Ascending aorta (tissue), 2 donors: ENCODE data around the gene ENAH. TPM values are rescaled to one million over a fixed set of nuclear protein-coding genes. Genes with fewer than 3 reads are reported as not detected.
"Not testable (repeated sequence)": the region's sequence is repeated elsewhere in the genome, so short reads cannot be mapped to it uniquely, and the experiment has no call there.

Experiments used
- DNase-seq, 2 donors: peaks; one replicate each; pipeline ENCODE4 v3.0.0-alpha.2; 2019; ENCODE audit warnings: low spot score in 2 of 2
- H3K27ac ChIP-seq, 2 donors: fragments of 200-600 bp; sonication (generic); one replicate each; pipeline ENCODE4 v1.5.1; 2016 to 2017; ENCODE audit warnings: mild to moderate bottlenecking in 1 of 2
- H3K27me3 ChIP-seq: fragments of 200-600 bp; sonication (generic); one replicate; pipeline ENCODE4 v1.5.1; 2017
- H3K36me3 ChIP-seq, 2 donors: fragments of 200-600 bp; sonication (generic); one replicate each; pipeline ENCODE4 v1.5.1; 2016
- H3K4me1 ChIP-seq, 2 donors: fragments of 200-600 bp; sonication (generic); one replicate each; pipeline ENCODE4 v1.5.1; 2016 to 2017; ENCODE audit warnings: mild to moderate bottlenecking in 1 of 2
- H3K4me3 ChIP-seq, 2 donors: fragments of 200-600 bp; sonication (generic); one replicate each; pipeline ENCODE4 v1.5.1; 2016 to 2017; ENCODE audit warnings: mild to moderate bottlenecking in 1 of 2
- H3K9me3 ChIP-seq, 2 donors: fragments of 200-600 bp; sonication (generic); one replicate each; pipeline ENCODE4 v1.5.1; 2016
- intact Hi-C: fragments of 100-400 bp; cut with DNase I; formaldehyde crosslinking; loops from one replicate; pipeline ENCODE4 v1.15.1; 2023
- total RNA-seq: library from RNA; depleted of rRNA; stranded (reverse); fragments of >200 nt; gene quantifications from one replicate; pipeline ENCODE4 v1.1.0, GENCODE V29; 2016
- TF ChIP-seq, protein P1 (sequence below), 3 experiments: fragments of 200-600 bp in 2 of 3; fragments of 450-650 bp in 1 of 3; sonication (generic) in 2 of 3; IDR thresholded peaks; one replicate each; pipeline ENCODE4 v1.5.1; 2016 to 2019; ENCODE audit warnings: antibody characterized with exemption in 3 of 3, mild to moderate bottlenecking in 1 of 3, moderate library complexity in 1 of 3

ENAH gene
- total RNA-seq, 1 donor from 2014 or later = 103 TPM

GRCh38 chr1:225517697-225518096 lies 135.2 kb downstream of the ENAH start:
- H3K27ac ChIP-seq = peak overlapping the region; percentile 70 to 82
- DNase-seq = no peak
- TF ChIP-seq, protein P1, sequence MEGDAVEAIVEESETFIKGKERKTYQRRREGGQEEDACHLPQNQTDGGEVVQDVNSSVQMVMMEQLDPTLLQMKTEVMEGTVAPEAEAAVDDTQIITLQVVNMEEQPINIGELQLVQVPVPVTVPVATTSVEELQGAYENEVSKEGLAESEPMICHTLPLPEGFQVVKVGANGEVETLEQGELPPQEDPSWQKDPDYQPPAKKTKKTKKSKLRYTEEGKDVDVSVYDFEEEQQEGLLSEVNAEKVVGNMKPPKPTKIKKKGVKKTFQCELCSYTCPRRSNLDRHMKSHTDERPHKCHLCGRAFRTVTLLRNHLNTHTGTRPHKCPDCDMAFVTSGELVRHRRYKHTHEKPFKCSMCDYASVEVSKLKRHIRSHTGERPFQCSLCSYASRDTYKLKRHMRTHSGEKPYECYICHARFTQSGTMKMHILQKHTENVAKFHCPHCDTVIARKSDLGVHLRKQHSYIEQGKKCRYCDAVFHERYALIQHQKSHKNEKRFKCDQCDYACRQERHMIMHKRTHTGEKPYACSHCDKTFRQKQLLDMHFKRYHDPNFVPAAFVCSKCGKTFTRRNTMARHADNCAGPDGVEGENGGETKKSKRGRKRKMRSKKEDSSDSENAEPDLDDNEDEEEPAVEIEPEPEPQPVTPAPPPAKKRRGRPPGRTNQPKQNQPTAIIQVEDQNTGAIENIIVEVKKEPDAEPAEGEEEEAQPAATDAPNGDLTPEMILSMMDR (IDR thresholded peaks at IDR 0.05) = no peak
- intact Hi-C loops = no loop called here
- H3K9me3 ChIP-seq = no peaks in the 10 kb centered on the region
- H3K36me3 ChIP-seq = peaks cover 3 to 15% of the 10 kb centered on the region in 2 donors
- no peaks in the 10 kb centered on the region for H3K27me3 ChIP-seq
- H3K4me3 ChIP-seq = no peak overlapping the region
- H3K4me1 ChIP-seq = peaks cover 0 to 7% of the 10 kb centered on the region in 2 donors

- intact Hi-C loops = no loop called here
- peak overlapping the region; percentile 70 to 82 for H3K27ac ChIP-seq
- H3K36me3 ChIP-seq = peaks cover 5 to 19% of the 10 kb centered on the region in 2 donors
- peaks cover 0 to 7% of the 10 kb centered on the region in 2 donors for H3K4me1 ChIP-seq
- no peak overlapping the region for H3K4me3 ChIP-seq
- no peak for DNase-seq
- TF ChIP-seq, protein P1 (IDR thresholded peaks at IDR 0.05) = no peak
- no peaks in the 10 kb centered on the region for H3K9me3 ChIP-seq
- no peaks in the 10 kb centered on the region for H3K27me3 ChIP-seq
Observed at GRCh38 chr1:225517221-225517620, 135.7 kb downstream of the ENAH start.

DNA sequence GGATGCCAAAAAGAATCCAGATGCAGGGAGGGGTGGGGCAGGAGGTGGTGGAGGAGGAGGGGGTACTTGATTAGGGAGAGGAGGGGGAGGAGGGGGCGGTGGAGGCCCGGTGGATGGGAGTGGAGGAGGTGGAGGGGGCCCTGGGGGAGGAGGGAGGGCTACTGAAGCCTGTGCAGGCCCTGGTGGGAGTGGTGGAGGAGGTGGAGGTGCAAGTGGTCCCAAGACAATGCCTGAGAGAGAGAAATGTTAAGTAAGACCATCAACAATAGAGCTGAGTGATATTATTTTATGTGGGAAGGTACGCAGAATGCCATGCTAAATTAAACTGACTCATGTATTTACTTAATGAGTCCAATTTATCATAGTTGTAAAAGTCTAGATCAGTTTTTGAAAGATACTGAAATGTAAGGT lies 138.2 kb downstream of the ENAH start:
- no peak overlapping the region for H3K4me3 ChIP-seq
- no peaks in the 10 kb centered on the region for H3K9me3 ChIP-seq
- intact Hi-C loops = no loop called here
- peaks cover 0 to 7% of the 10 kb centered on the region in 2 donors for H3K4me1 ChIP-seq
- H3K27ac ChIP-seq = no peak overlapping the region
- H3K27me3 ChIP-seq = no peaks in the 10 kb centered on the region
- DNase-seq = no peak
- TF ChIP-seq, protein P1 (IDR thresholded peaks at IDR 0.05) = no peak
- peaks cover 7 to 23% of the 10 kb centered on the region in 2 donors for H3K36me3 ChIP-seq

DNA sequence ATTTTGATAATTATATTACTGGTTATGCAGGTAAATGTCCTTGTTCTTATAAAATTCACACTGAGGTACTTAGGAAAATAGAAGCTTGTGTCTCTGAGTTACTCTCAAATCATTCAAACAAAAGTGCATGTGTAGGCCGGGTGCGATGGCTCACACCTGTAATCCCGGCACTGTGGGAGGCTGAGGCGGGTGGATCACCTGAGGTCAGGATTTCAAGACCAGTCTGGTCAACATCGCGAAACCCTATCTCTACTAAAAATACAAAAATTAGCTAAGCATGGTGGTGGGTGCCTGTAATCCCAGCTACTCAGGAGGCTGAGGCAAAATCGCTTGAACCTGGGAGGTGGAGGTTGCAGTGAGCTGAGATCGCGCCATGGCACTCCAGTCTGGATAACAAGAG lies 139.3 kb downstream of the ENAH start:
- DNase-seq, intact Hi-C loops, H3K4me3 ChIP-seq, H3K27ac ChIP-seq, H3K9me3 ChIP-seq, H3K27me3 ChIP-seq: not testable (repeated sequence)
- Histone ChIP-seq H3K36me3 (peaks cover 7 to 17% of the 10 kb centered on the region in 2 donors), H3K4me1 (peaks cover 0 to 15% of the 10 kb centered on the region in 2 donors)

GRCh38 chr1:225511828-225512381 lies 141.0 kb downstream of the ENAH start:
- TF ChIP-seq, protein P1 (IDR thresholded peaks at IDR 0.05) = no peak
- Histone ChIP-seq H3K4me3 (no peak overlapping the region), H3K27me3 (no peaks in the 10 kb centered on the region), H3K4me1 (peaks cover 0 to 16% of the 10 kb centered on the region in 2 donors), H3K36me3 (peaks cover 7 to 13% of the 10 kb centered on the region in 2 donors), H3K9me3 (no peaks in the 10 kb centered on the region), H3K27ac (no peak overlapping the region)
- intact Hi-C loops = no loop called here
- no peak for DNase-seq

DNA sequence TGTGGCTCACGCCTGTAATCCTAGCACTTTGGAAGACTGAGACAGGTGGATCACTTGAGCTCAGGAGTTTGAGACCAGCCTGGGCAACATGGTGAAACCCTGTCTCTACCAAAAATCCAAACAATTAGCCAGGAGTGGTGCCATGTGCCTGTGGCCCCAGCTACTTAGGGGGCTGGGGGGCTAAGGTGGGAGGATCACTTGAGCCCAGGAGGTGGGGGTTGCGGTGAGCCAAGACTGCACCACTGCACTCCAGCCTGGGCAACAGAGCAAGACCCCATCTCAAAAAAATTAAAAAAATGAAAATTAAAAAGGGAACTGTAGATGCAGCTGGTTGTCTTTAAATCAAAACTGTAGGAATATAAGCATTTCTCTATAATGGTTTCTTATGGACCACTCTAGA lies 142.2 kb downstream of the ENAH start:
- peaks cover 0 to 12% of the 10 kb centered on the region in 2 donors for H3K4me1 ChIP-seq
- H3K27me3 ChIP-seq, H3K4me3 ChIP-seq, DNase-seq, intact Hi-C loops, H3K9me3 ChIP-seq: not testable (repeated sequence)
- H3K36me3 ChIP-seq = peaks cover 7 to 20% of the 10 kb centered on the region in 2 donors
- peak overlapping the region in 1 of 2 donors; percentile 27 for H3K27ac ChIP-seq
